CD4-positive, alpha-beta T cell treated with Interferon alpha-2 for 1 hour (primary cell): ENCODE results near the gene PKD2.
"Not testable (repeated sequence)": the region's sequence is repeated elsewhere in the genome, so short reads cannot be mapped to it uniquely, and the experiment has no call there.

Experiments used
- DNase-seq, 2 donors: peaks; one replicate each; pipeline ENCODE4 v3.0.0-alpha.2; 2020 to 2022

PKD2 gene

DNA sequence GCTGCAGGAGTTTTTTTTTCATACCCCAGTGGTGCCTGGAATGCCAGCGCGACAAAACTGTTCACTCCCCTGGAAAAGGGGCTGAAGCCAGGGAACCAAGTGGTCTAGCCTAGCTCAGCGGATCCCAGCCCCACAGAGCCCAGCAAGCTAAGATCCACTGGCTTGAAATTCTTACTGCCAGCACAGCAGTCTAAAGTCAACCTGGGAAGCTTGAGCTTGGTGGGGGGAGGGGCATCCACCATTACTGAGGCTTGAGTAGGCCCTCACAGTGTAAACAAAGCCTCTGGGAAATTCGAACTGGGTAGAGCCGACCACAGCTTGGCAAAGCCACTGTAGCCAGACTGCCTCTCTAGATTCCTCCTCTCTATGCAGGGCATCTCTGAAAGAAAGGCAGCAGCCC, 114.8 kb downstream of the PKD2 start:
- not testable (repeated sequence) for DNase-seq
